NB4 (cell line): ENCODE results near the gene KLF12.

Source experiments
- MAX ChIP-seq: IDR thresholded peaks from 2 replicates; pipeline ENCODE4 v1.6.1; 2011; ENCODE audit warnings: low read depth, low read length
- MYC ChIP-seq: IDR thresholded peaks from 2 replicates; pipeline ENCODE4 v1.6.1; 2011; ENCODE audit warnings: low read depth, low read length
- POLR2A ChIP-seq: IDR thresholded peaks from 2 replicates; pipeline ENCODE4 v1.6.1; 2011; ENCODE audit warnings: mild to moderate bottlenecking; ENCODE audit not compliant: insufficient read length; ENCODE audit errors: extremely low read depth
- TF ChIP-seq, protein P1 (sequence below): IDR thresholded peaks from one replicate; pipeline ENCODE4 v1.5.1; 2012; ENCODE audit warnings: low read depth, low read length

- TF ChIP-seq, protein P1, sequence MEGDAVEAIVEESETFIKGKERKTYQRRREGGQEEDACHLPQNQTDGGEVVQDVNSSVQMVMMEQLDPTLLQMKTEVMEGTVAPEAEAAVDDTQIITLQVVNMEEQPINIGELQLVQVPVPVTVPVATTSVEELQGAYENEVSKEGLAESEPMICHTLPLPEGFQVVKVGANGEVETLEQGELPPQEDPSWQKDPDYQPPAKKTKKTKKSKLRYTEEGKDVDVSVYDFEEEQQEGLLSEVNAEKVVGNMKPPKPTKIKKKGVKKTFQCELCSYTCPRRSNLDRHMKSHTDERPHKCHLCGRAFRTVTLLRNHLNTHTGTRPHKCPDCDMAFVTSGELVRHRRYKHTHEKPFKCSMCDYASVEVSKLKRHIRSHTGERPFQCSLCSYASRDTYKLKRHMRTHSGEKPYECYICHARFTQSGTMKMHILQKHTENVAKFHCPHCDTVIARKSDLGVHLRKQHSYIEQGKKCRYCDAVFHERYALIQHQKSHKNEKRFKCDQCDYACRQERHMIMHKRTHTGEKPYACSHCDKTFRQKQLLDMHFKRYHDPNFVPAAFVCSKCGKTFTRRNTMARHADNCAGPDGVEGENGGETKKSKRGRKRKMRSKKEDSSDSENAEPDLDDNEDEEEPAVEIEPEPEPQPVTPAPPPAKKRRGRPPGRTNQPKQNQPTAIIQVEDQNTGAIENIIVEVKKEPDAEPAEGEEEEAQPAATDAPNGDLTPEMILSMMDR: no peak
- TF ChIP-seq MAX: no peak
- TF ChIP-seq POLR2A: no peak
- TF ChIP-seq MYC: no peak
Measured at GRCh38 chr13:74117207-74117705, 16.9 kb downstream of the KLF12 start.
